ENCODE data around the gene SP3. TPM values are rescaled to one million over a fixed set of nuclear protein-coding genes. Genes with fewer than 3 reads are reported as not detected.
A peak's percentile ranks its signal among the peaks of the same experiment; 100 is the strongest.

SP3 gene
- total RNA-seq, 4 donors from 2014 or later = 99.6 to 151 (median 113) TPM

DNA sequence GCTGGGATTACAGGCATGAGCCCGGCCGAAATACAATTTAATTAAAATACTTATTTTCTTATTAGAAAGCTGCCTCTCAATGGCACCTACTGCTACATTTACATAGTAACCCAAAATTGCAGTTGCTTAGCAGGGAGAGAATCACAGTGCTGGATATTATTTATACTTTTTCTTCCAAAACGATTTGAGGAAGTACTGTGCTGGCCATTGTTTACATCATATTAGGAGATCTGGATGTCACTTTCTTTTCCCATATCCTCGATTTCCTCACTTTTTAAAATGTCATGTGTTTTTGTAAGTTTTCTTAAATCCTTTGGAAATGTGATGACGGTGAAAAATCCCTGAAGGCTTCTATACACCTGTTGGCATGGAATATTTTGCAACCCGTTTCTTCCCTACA lies 3.4 kb upstream of the SP3 start:
- 78% methylated on average over 6 of the region's 6 CpGs for WGBS
- no peaks in the 10 kb centered on the region for H3K9me3 ChIP-seq
- H3K36me3 ChIP-seq = no peaks in the 10 kb centered on the region
- no peaks in the 10 kb centered on the region for H3K27me3 ChIP-seq
- TF ChIP-seq EP300 (IDR thresholded peaks at IDR 0.05) (no peak), POLR2A (IDR thresholded peaks at IDR 0.05) (no peak), CTCF (IDR thresholded peaks at IDR 0.05) (no peak), POLR2AphosphoS5 (IDR thresholded peaks at IDR 0.05) (no peak)
- H3K27ac ChIP-seq = no peak overlapping the region
- no peak for DNase-seq (ENCODE audit: low spot score in 2 of 2)
- H3K4me1 ChIP-seq = peaks cover 7% of the 10 kb centered on the region
- no peak overlapping the region for H3K4me3 ChIP-seq

- TF ChIP-seq POLR2A (IDR thresholded peaks at IDR 0.05) (no peak), EP300 (IDR thresholded peaks at IDR 0.05) (no peak), CTCF (IDR thresholded peaks at IDR 0.05) (no peak), POLR2AphosphoS5 (IDR thresholded peaks at IDR 0.05) (no peak)
- H3K4me1 ChIP-seq = peaks cover 22% of the 10 kb centered on the region
- H3K36me3 ChIP-seq = no peaks in the 10 kb centered on the region
- no peak for DNase-seq (ENCODE audit: low spot score in 2 of 2)
- H3K27me3 ChIP-seq = no peaks in the 10 kb centered on the region
- no peaks in the 10 kb centered on the region for H3K9me3 ChIP-seq
- peak overlapping the region; percentile 100 for H3K27ac ChIP-seq
- H3K4me3 ChIP-seq = peak overlapping the region; percentile 98
- 50% methylated on average over 8 of the region's 8 CpGs for WGBS
Observed at GRCh38 chr2:173966274-173967098, 1.3 kb upstream of the SP3 start.

DNA sequence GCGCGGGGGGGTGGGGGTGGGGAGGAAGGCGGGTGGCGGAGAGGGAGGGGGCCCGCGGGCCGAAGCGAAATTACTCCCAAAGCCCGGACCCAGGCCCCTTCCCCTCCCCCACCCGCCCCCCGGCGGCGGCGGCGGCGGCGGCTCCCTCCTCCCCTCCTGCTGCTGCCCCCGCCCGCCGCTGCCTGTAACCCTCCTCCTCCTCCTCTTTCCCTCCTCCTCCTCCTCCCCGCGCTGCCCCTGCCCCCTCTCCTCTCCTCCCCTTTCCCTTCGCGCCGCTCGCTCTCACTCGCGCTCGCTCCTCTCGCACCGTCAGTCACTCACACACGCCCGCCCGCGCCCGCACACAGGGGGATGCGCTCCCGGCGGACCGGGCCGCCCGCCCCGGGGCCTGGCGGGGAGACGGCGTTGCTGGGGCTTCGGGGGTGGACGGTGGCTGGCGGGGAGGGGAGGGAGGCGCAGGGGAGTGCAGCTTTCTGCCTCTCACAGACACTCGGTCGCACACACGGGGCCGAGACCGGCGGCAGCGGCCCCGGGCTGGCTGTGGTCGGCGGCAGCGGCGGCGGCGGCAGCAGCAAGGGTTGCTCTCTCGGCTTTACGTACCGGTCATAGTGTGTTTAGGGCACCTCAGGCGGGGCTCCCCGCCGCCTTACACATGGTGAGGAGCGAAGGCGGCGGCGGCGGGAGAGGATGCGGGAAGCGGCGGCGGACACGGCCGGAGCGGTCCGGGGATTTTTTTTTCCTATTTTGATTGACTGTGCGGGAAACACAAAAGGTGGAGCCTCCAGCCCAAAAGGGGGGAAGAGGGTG lies 405 bp downstream of the SP3 start:
- H3K27me3 ChIP-seq = no peaks in the 10 kb centered on the region
- TF ChIP-seq POLR2A (IDR thresholded peaks at IDR 0.05) = peak in 1 of 2 donors; percentile 77
- peak in 1 of 3 donors; percentile 60 for TF ChIP-seq POLR2AphosphoS5 (IDR thresholded peaks at IDR 0.05)
- no peak for TF ChIP-seq EP300 (IDR thresholded peaks at IDR 0.05)
- TF ChIP-seq CTCF (IDR thresholded peaks at IDR 0.05) = no peak
- peak; percentile 94 to 95 for DNase-seq (ENCODE audit: low spot score in 2 of 2)
- WGBS = 2% methylated on average over 36 of the region's 84 CpGs
- no peaks in the 10 kb centered on the region for H3K9me3 ChIP-seq
- peak overlapping the region; percentile 100 for H3K27ac ChIP-seq
- H3K4me3 ChIP-seq = peak overlapping the region; percentile 98
- H3K36me3 ChIP-seq = no peaks in the 10 kb centered on the region
- peaks cover 24% of the 10 kb centered on the region for H3K4me1 ChIP-seq

GRCh38 chr2:173963817-173964564 lies 1.2 kb downstream of the SP3 start:
- Histone ChIP-seq H3K27me3 (no peaks in the 10 kb centered on the region), H3K4me3 (peak overlapping the region; percentile 98), H3K36me3 (no peaks in the 10 kb centered on the region), H3K27ac (peak overlapping the region; percentile 100), H3K4me1 (peaks cover 31% of the 10 kb centered on the region), H3K9me3 (no peaks in the 10 kb centered on the region)
- TF ChIP-seq EP300 (IDR thresholded peaks at IDR 0.05) (no peak), CTCF (IDR thresholded peaks at IDR 0.05) (no peak), POLR2A (IDR thresholded peaks at IDR 0.05) (peak in 1 of 2 donors; percentile 85), POLR2AphosphoS5 (IDR thresholded peaks at IDR 0.05) (peak in 2 of 3 donors; percentile 9 to 52)
- under 1% methylated on average over 43 of the region's 87 CpGs for WGBS
- peak; percentile 95 for DNase-seq (ENCODE audit: low spot score in 2 of 2)
